DMS114 treated with DMSO at 0.1 percent for 48 hours (cell line): ENCODE data around the gene UFM1.
"Not testable (repeated sequence)": the region's sequence is repeated elsewhere in the genome, so short reads cannot be mapped to it uniquely, and the experiment has no call there.

Experiments
- DNase-seq: peaks from one replicate; lab custom pipeline; 2025; ENCODE audit not compliant: unreplicated experiment; lab: John Stamatoyannopoulos, UW

Gene UFM1

GRCh38 chr13:38363746-38364145, 14.1 kb downstream of the UFM1 start:
- not testable (repeated sequence) for DNase-seq

- DNase-seq, result no peak
These were observed 16.0 kb downstream of the UFM1 start for GRCh38 chr13:38365661-38366060.

DNA sequence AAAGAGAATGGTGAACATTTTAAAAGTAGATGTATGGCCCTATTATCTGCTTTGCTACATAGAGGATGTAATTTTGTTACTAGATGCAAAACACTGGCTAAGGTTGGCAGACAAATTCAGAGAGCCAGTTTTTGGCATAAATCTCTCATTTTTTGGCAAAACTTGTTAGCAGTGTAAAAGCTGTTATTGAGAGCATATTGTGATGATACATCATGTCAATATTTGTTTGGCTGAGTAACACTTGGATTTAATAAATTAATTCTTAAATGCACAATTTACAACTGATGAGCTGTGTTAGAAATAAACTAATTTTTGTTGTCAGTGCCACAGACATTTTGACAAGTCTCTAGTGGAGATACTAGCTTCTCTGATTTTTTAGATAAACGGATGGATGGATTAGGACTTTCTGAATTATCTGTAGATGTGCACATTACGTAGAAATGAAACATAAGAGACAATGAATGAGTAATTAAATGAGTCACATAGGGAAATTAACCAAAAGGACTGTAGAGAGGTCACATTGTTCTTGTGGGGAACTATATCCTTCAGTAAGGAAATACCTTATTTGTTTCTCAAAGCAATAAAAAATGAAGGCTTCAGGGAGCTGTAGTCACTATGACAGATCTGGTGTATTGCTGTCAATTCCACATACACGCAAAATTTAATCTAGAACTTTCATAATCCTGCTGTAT, 17.4 kb downstream of the UFM1 start:
- no peak for DNase-seq

- DNase-seq, result no peak
These were observed 19.4 kb downstream of the UFM1 start for GRCh38 chr13:38369058-38369457.

DNA sequence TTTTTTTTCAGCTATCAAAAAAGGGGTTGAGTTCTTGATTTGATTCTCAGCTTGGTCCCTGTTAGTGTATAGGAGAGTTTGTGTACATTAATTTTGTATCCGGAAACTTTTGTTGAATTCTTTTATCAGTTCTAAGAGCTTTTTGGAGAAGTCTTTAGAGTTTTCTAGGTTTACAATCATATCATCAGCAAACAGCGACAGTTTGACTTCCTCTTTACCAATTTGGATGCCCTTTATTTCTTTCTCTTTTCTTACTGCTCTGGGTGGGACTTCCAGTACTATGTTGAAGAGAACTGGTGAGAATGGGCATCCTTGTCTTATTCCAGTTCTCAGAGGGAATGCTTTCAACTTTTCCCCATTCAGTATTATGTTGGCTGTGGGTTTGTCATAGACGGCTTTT, 20.4 kb downstream of the UFM1 start:
- not testable (repeated sequence) for DNase-seq

- DNase-seq, result no peak
These were observed 23.3 kb downstream of the UFM1 start for GRCh38 chr13:38372820-38373383.

DNA sequence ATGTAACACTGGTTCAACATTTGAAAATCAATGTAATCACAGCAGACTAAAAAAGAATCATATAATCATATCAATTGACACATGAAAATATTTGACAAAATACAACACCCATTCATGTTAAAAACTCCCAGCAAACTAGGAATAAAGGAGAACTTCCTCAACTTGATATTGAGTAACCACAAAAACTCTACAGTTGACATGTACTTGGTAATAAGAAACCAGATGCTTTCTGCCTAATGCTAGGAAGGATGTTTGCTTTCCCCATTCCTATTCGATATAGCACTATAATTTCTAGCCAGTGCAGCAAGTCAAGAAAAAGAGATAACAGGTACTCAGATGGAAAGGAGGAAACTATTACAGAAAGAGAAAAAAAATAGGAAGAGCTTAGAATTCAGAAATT, 26.9 kb downstream of the UFM1 start:
- DNase-seq, result no peak

DNA sequence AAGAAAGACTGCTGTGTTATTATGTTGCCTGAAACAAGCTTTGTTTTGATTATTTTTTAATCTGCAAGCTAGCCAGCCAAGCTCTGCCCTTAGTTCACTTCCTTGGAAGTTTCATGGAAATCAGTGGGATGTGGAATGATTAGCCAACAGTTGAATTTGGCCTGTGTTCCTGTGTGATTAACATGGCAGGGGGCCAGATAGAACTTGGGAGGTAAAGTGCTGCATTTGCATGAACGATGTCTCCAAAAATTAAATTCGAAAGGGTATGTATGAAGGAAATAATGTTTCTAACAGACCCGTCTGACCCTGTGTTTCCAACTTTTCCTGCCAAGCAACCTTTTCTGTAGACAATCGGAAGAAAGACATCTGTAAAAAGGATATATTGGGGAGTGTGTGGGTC, 32.2 kb downstream of the UFM1 start:
- DNase-seq, result no peak

DNA sequence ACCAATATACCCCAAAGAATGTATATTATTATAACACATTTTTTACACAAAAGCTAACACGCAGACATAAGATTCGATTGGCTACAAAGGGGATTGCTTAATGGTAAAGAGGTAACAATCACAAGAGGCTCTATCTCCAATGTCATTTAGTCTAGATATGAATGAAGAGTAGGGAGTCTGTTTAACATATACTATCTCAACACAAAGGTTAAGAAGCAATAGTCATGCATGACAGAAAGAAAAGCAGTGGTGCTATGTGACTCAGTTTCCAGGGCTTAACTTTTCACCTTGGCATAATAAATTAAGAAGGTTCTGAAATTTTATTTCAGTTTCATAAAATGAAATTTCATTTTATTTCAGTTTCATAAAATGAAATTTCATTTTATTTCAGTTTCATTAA, 33.3 kb downstream of the UFM1 start:
- no peak for DNase-seq

- DNase-seq, result no peak
These were observed 34.5 kb downstream of the UFM1 start for GRCh38 chr13:38384171-38384570.

DNA sequence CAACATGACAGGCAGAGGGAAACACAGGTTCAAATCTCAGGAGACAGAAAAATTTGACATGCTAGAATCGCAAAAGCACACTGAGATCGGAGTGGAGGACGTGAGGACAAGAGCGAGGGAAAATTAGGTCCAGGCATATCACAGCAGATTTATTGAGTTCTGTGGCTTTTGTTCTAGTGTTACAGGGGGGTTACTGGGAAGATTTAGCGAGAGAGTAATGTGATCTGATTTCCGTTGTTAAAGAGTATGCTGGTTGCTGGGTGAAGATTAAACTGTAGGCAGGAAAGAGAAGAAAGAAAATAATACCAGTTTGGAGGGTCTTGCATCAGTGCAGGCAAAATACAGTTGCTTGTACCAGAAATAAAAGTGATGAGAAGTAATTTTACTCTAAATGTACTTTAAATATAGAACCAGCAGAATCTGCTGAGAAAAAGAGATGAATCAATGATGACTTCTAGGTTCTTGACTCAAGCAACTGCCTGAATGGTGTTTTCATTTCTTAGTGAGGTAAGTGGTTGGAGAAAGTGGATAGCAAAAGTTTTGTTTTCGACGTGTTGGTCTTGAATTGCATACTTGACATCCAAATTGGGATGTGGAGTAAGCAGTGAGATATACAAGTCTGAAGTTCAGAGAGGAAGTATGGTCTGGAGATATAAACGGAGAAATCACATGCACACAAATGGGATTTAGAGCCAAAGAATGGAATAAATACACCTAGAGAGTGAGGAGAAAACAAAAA, 35.7 kb downstream of the UFM1 start:
- DNase-seq, result no peak

DNA sequence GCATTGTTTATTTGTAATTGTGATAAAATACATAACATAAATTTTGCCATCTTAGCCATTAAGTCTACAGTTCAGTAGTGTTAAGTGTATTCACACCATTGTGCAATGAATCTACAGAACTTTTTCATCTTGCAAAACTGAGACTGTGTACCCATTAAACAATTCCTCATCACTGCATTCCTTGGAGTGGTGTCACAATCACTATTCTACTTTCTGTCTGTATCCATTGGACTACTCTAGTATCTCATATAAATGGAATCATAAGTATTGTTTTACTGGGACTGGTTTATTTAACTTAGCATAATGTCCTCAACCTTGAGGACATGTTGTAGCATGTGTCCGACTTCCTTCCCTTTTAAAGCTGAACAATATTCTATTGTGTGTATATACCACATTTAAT, 36.8 kb downstream of the UFM1 start:
- no peak for DNase-seq

DNA sequence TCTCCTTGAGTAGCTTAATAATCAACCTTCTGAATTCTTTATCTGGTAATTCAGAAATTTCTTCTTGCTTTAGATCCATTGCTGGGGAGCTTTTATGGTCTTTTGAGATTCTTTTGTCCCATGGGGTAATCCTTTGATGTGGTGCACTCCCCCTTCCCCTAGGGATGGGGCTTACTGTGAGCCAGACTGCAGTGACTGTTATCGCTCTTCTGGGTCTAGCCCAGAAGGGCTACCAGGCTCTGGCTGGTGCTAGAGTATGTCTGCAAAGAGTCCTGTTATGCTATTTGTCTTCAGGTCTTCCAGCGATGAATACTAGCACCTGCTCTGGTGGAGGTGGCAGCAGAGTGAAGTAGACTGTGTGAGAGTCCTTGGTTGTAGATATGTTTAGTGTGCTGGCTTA, 41.7 kb downstream of the UFM1 start:
- DNase-seq, result no peak

DNA sequence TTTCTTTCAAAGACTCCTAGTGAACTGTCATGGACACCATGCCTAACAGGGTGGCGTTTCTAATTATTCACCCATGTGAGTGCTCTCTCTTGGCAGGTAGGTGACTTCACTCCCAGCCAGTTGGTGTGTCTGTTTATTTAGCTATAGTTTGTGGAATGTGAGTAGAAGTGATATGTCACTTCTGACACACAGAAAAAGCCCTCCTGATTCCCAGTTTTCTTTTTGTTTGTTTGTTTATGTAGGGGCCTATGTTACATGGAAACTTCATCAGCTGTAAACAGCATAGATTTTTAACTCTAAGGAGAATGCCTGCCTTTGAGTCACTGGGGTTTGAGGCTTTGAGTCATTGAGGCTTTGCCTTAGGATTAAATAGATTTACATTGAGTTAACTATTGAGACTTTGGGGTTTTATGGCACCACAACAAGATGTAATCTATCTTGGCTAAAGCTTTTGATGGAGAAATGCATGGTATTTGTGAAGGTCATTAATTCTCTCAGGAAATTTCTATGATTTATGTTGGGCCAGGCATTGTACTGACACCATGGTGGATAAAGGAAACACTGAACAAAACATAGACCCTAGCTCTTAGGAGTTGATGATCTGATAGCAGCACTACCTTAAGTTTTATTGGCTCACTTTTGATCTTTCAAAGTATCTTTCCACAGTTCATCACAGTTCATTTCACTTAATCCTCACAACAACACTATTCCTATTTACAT, 45.3 kb downstream of the UFM1 start:
- DNase-seq, result no peak

GRCh38 chr13:38395497-38395788, 45.8 kb downstream of the UFM1 start:
- no peak for DNase-seq

GRCh38 chr13:38398711-38399493, 49.3 kb downstream of the UFM1 start:
- no peak for DNase-seq

- DNase-seq, result no peak
These were observed 49.9 kb downstream of the UFM1 start for GRCh38 chr13:38399535-38399934.

GRCh38 chr13:38401276-38401675, 51.6 kb downstream of the UFM1 start:
- DNase-seq, result no peak

DNA sequence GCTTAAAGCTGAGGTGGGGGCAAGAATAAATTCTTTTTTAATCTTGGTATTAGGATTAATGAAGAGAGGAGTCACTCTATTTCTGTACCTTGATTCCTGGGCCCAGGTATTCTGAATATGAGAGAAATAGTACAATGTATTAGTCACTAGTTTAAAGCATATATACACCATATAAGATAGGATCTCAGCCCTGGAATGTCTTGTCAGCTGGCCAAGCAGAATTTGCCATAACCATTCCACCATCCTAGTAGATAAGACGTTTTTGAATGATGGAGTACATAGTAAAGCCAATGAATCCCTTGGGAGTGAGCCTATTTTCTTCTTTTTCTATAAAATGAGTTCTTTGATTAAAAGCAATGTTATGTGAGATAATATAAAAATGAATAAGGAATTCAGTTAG, 55.6 kb downstream of the UFM1 start:
- DNase-seq, result no peak

GRCh38 chr13:38409771-38410170, 60.1 kb downstream of the UFM1 start:
- DNase-seq, result no peak

DNA sequence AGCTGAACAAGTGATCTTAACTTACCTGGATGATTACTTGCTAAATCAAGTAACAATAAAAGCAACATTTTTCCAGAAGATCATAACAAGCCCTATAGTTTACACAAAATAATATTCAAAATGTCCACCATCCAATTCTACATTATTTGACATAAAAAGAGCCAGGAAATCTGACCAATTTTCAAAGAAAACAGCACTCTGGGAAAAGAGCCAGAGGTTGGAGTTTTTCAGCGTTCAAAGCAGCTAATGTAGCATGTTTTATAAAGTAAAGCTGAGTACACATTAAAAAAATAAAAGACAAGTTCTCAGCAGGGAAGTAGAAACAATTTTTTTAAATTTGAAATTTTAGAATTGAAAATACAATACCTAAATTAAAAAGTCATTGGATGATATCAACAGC, 62.6 kb downstream of the UFM1 start:
- DNase-seq, result no peak
